Measurements from ENCODE around the gene DNAH5.

DNAH5 gene

GRCh38 chr5:13773649-13774048 is 170.8 kb downstream of the DNAH5 start:
- Histone ChIP-seq H3K4me1 (no peaks in the 10 kb centered on the region), H3K9me3 (no peaks in the 10 kb centered on the region), H3K4me3 (no peak overlapping the region), H3K36me3 (replicated peaks) (no peaks in the 10 kb centered on the region), H3K27me3 (ENCODE audit: low read depth) (no peaks in the 10 kb centered on the region)
- in situ Hi-C loops (cut with MboI; ENCODE audit: low sequenced_read_pairs), result no loop called here
- DNase-seq (ENCODE audit: low spot score in 2 of 2), result no peak

GRCh38 chr5:13771011-13771571 is 173.4 kb downstream of the DNAH5 start:
- in situ Hi-C loops (cut with MboI; ENCODE audit: low sequenced_read_pairs), result no loop called here
- no peak overlapping the region for H3K4me3 ChIP-seq
- no peak for DNase-seq (ENCODE audit: low spot score in 2 of 2)

GRCh38 chr5:13766236-13766635 is 178.3 kb downstream of the DNAH5 start:
- Histone ChIP-seq H3K36me3 (replicated peaks) (no peaks in the 10 kb centered on the region), H3K9me3 (no peaks in the 10 kb centered on the region), H3K27me3 (ENCODE audit: low read depth) (no peaks in the 10 kb centered on the region), H3K4me3 (no peak overlapping the region), H3K4me1 (no peaks in the 10 kb centered on the region)
- in situ Hi-C loops (cut with MboI; ENCODE audit: low sequenced_read_pairs), result no loop called here
- no peak for DNase-seq (ENCODE audit: low spot score in 2 of 2)

More at GRCh38 chr5:13771011-13771571, 173.4 kb downstream of the DNAH5 start:
- Histone ChIP-seq H3K9me3 (no peaks in the 10 kb centered on the region), H3K36me3 (replicated peaks) (no peaks in the 10 kb centered on the region), H3K4me1 (no peaks in the 10 kb centered on the region), H3K27me3 (ENCODE audit: low read depth) (no peaks in the 10 kb centered on the region)

- Histone ChIP-seq H3K4me3 (no peak overlapping the region), H3K4me1 (no peaks in the 10 kb centered on the region), H3K27me3 (ENCODE audit: low read depth) (no peaks in the 10 kb centered on the region), H3K36me3 (replicated peaks) (no peaks in the 10 kb centered on the region), H3K9me3 (no peaks in the 10 kb centered on the region)
- DNase-seq (ENCODE audit: low spot score in 2 of 2), result no peak
- in situ Hi-C loops (cut with MboI; ENCODE audit: low sequenced_read_pairs), result no loop called here
These were observed 180.8 kb downstream of the DNAH5 start for GRCh38 chr5:13763719-13764118.

- Histone ChIP-seq H3K4me3 (no peak overlapping the region), H3K4me1 (no peaks in the 10 kb centered on the region), H3K27me3 (ENCODE audit: low read depth) (no peaks in the 10 kb centered on the region), H3K36me3 (replicated peaks) (no peaks in the 10 kb centered on the region), H3K9me3 (no peaks in the 10 kb centered on the region)
- in situ Hi-C loops (cut with MboI; ENCODE audit: low sequenced_read_pairs), result no loop called here
- DNase-seq (ENCODE audit: low spot score in 2 of 2), result no peak
These were observed 194.7 kb downstream of the DNAH5 start for GRCh38 chr5:13749766-13750165.

- H3K4me3 ChIP-seq, result no peak overlapping the region
- H3K9me3 ChIP-seq, result no peaks in the 10 kb centered on the region
- DNase-seq (ENCODE audit: low spot score in 2 of 2), result no peak
- H3K36me3 ChIP-seq (replicated peaks), result no peaks in the 10 kb centered on the region
- in situ Hi-C loops (cut with MboI; ENCODE audit: low sequenced_read_pairs), result no loop called here
- no peaks in the 10 kb centered on the region for H3K4me1 ChIP-seq
- H3K27me3 ChIP-seq (ENCODE audit: low read depth), result no peaks in the 10 kb centered on the region
These were observed 198.5 kb downstream of the DNAH5 start for GRCh38 chr5:13746026-13746425.

GRCh38 chr5:13745508-13745907 is 199.0 kb downstream of the DNAH5 start:
- in situ Hi-C loops (cut with MboI; ENCODE audit: low sequenced_read_pairs), result no loop called here
- H3K27me3 ChIP-seq (ENCODE audit: low read depth), result no peaks in the 10 kb centered on the region
- no peak for DNase-seq (ENCODE audit: low spot score in 2 of 2)

GRCh38 chr5:13740471-13740870 is 204.0 kb downstream of the DNAH5 start:
- Histone ChIP-seq H3K4me3 (no peak overlapping the region), H3K36me3 (replicated peaks) (no peaks in the 10 kb centered on the region), H3K27me3 (ENCODE audit: low read depth) (no peaks in the 10 kb centered on the region), H3K4me1 (no peaks in the 10 kb centered on the region), H3K9me3 (no peaks in the 10 kb centered on the region)
- DNase-seq (ENCODE audit: low spot score in 2 of 2), result no peak
- in situ Hi-C loops (cut with MboI; ENCODE audit: low sequenced_read_pairs), result no loop called here

More at GRCh38 chr5:13745508-13745907, 199.0 kb downstream of the DNAH5 start:
- Histone ChIP-seq H3K4me3 (no peak overlapping the region), H3K9me3 (no peaks in the 10 kb centered on the region), H3K4me1 (no peaks in the 10 kb centered on the region), H3K36me3 (replicated peaks) (no peaks in the 10 kb centered on the region)

- H3K4me1 ChIP-seq, result no peaks in the 10 kb centered on the region
- in situ Hi-C loops (cut with MboI; ENCODE audit: low sequenced_read_pairs), result no loop called here
- H3K36me3 ChIP-seq (replicated peaks), result no peaks in the 10 kb centered on the region
- DNase-seq (ENCODE audit: low spot score in 2 of 2), result no peak
- H3K4me3 ChIP-seq, result no peak overlapping the region
- no peaks in the 10 kb centered on the region for H3K9me3 ChIP-seq
- H3K27me3 ChIP-seq (ENCODE audit: low read depth), result no peaks in the 10 kb centered on the region
These were observed 205.0 kb downstream of the DNAH5 start for GRCh38 chr5:13739479-13739878.

- Histone ChIP-seq H3K27me3 (ENCODE audit: low read depth) (no peaks in the 10 kb centered on the region), H3K9me3 (no peaks in the 10 kb centered on the region), H3K36me3 (replicated peaks) (no peaks in the 10 kb centered on the region), H3K4me1 (no peaks in the 10 kb centered on the region), H3K4me3 (no peak overlapping the region)
- in situ Hi-C loops (cut with MboI; ENCODE audit: low sequenced_read_pairs), result no loop called here
- no peak for DNase-seq (ENCODE audit: low spot score in 2 of 2)
These were observed 208.8 kb downstream of the DNAH5 start for GRCh38 chr5:13735691-13736090.

- DNase-seq (ENCODE audit: low spot score in 2 of 2), result no peak
- in situ Hi-C loops (cut with MboI; ENCODE audit: low sequenced_read_pairs), result no loop called here
- H3K27me3 ChIP-seq (ENCODE audit: low read depth), result no peaks in the 10 kb centered on the region
- no peaks in the 10 kb centered on the region for H3K4me1 ChIP-seq
- H3K9me3 ChIP-seq, result no peaks in the 10 kb centered on the region
- H3K4me3 ChIP-seq, result no peak overlapping the region
- H3K36me3 ChIP-seq (replicated peaks), result no peaks in the 10 kb centered on the region
These were observed 213.3 kb downstream of the DNAH5 start for GRCh38 chr5:13731121-13731628.

GRCh38 chr5:13708906-13709305 is 235.6 kb downstream of the DNAH5 start:
- no peak for DNase-seq (ENCODE audit: low spot score in 2 of 2)
- Histone ChIP-seq H3K36me3 (replicated peaks) (no peaks in the 10 kb centered on the region), H3K4me1 (no peaks in the 10 kb centered on the region), H3K27me3 (ENCODE audit: low read depth) (no peaks in the 10 kb centered on the region), H3K9me3 (no peaks in the 10 kb centered on the region), H3K4me3 (no peak overlapping the region)
- in situ Hi-C loops (cut with MboI; ENCODE audit: low sequenced_read_pairs), result no loop called here

GRCh38 chr5:13708432-13708831 is 236.1 kb downstream of the DNAH5 start:
- Histone ChIP-seq H3K4me1 (no peaks in the 10 kb centered on the region), H3K9me3 (no peaks in the 10 kb centered on the region), H3K27me3 (ENCODE audit: low read depth) (no peaks in the 10 kb centered on the region), H3K4me3 (no peak overlapping the region), H3K36me3 (replicated peaks) (no peaks in the 10 kb centered on the region)
- in situ Hi-C loops (cut with MboI; ENCODE audit: low sequenced_read_pairs), result no loop called here
- DNase-seq (ENCODE audit: low spot score in 2 of 2), result no peak

GRCh38 chr5:13704396-13704795 is 240.1 kb downstream of the DNAH5 start:
- H3K27me3 ChIP-seq (ENCODE audit: low read depth), result no peaks in the 10 kb centered on the region
- in situ Hi-C loops (cut with MboI; ENCODE audit: low sequenced_read_pairs), result no loop called here
- DNase-seq (ENCODE audit: low spot score in 2 of 2), result no peak

GRCh38 chr5:13700626-13701025 is 243.9 kb downstream of the DNAH5 start:
- in situ Hi-C loops (cut with MboI; ENCODE audit: low sequenced_read_pairs), result no loop called here
- H3K4me1 ChIP-seq, result no peaks in the 10 kb centered on the region
- H3K9me3 ChIP-seq, result no peaks in the 10 kb centered on the region
- H3K4me3 ChIP-seq, result no peak overlapping the region
- DNase-seq (ENCODE audit: low spot score in 2 of 2), result no peak
- no peaks in the 10 kb centered on the region for H3K27me3 ChIP-seq (ENCODE audit: low read depth)
- H3K36me3 ChIP-seq (replicated peaks), result no peaks in the 10 kb centered on the region

More at GRCh38 chr5:13704396-13704795, 240.1 kb downstream of the DNAH5 start:
- H3K36me3 ChIP-seq (replicated peaks), result no peaks in the 10 kb centered on the region
- H3K4me1 ChIP-seq, result no peaks in the 10 kb centered on the region
- no peaks in the 10 kb centered on the region for H3K9me3 ChIP-seq
- H3K4me3 ChIP-seq, result no peak overlapping the region
